Activated CD8-positive, alpha-beta memory T cell treated with anti-CD3 and anti-CD28 coated beads for 4 hours (primary cell): ENCODE data around the gene PGM1.

Experiments used
- DNase-seq, 2 donors: peaks; one replicate each; pipeline ENCODE4 v3.0.0-alpha.2; 2020; ENCODE audit warnings: low read depth in 2 of 2

PGM1 gene

GRCh38 chr1:63701187-63701586 is 108.0 kb downstream of the PGM1 start:
- no peak for DNase-seq

- DNase-seq: no peak
Observed at GRCh38 chr1:63703701-63704107, 110.5 kb downstream of the PGM1 start.

GRCh38 chr1:63704443-63704842 is 111.2 kb downstream of the PGM1 start:
- no peak for DNase-seq

DNA sequence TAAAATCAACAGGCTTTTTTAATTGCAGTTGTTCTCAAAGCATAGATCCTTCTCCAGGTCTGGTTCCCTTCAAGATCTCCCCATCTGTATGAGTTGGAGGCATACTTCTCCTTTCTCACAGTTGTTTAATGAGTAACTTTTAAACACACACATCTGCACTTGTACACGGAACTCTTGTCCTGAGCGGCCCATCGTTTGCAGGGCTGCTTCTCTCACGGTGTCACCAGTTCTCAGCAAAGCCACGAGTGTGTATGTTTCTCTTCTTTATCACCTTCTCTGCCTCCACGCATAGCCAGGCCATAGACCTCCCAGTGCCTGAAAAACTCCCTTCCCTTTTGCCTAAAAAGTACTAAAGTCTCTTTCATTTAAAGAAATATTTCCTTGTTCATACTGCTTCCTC is 111.9 kb downstream of the PGM1 start:
- DNase-seq: no peak

DNA sequence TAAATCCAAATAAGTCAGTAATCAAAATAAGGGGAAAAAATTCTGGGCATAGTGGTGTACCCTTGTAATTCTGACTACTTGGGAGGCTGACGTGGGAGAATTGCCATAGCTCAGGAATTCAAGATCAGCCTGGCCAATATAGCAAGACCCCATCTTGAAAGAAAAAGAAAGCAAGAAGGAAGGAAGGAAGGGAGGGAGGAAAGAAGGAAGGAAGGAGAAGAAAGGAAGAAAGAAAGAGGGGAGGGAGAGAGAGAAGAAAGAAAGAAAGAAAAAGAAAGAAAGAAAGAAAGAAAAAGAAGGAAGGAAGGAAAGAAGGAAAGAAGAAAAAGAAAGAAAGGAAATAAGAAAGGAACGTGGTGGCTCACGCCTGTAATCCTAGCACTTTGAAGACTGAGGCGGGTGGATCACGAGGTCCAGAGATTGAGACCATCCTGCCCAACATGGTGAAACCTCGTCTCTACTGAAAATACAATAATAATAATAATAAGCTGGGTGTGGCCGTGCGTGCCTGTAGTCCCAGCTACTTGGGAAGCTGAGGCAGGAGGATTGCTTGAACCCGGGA is 116.1 kb downstream of the PGM1 start:
- DNase-seq: no peak
